Astrocyte (in vitro differentiated cells and primary cell): ENCODE measurements around the gene CDY2A. TPM values are rescaled to one million over a fixed set of nuclear protein-coding genes. Genes with fewer than 3 reads are reported as not detected.
"Not testable (repeated sequence)": the region's sequence is repeated elsewhere in the genome, so short reads cannot be mapped to it uniquely, and the experiment has no call there.

Source experiments
- DNase-seq: peaks from one replicate; pipeline ENCODE4 v3.0.0-alpha.2; 2010; ENCODE audit warnings: low read depth
- FAIRE-seq: peaks from 2 replicates; lab custom pipeline; 2011; peaks lifted over from hg19 to GRCh38; lab: Jason Lieb, UNC
- H2AFZ ChIP-seq: 2 replicates; pipeline ENCODE4 v1.6.0; 2012; ENCODE audit warnings: low read depth, low read length, inconsistent platforms
- H3K27ac ChIP-seq: 2 replicates; pipeline ENCODE4 v1.5.1; 2011; ENCODE audit warnings: low read depth, low read length, inconsistent platforms
- H3K27me3 ChIP-seq: 2 replicates; pipeline ENCODE4 v1.6.0; 2011; ENCODE audit warnings: low read length, inconsistent platforms; ENCODE audit not compliant: insufficient read depth
- H3K36me3 ChIP-seq: 2 replicates; pipeline ENCODE4 v1.5.1; 2011; ENCODE audit warnings: low read length, inconsistent platforms; ENCODE audit not compliant: insufficient read depth
- H3K4me1 ChIP-seq: 2 replicates; pipeline ENCODE4 v1.5.1; 2011; ENCODE audit warnings: low read length, inconsistent platforms; ENCODE audit not compliant: insufficient read depth
- H3K4me2 ChIP-seq: 2 replicates; pipeline ENCODE4 v1.6.0; 2012; ENCODE audit warnings: low read length, inconsistent platforms
- H3K4me3 ChIP-seq: 2 replicates; pipeline ENCODE4 v1.5.1; 2011; ENCODE audit warnings: low read depth, mild to moderate bottlenecking, low read length, inconsistent platforms; ENCODE audit not compliant: insufficient read depth
- H3K79me2 ChIP-seq: 2 replicates; pipeline ENCODE4 v1.6.0; 2012; ENCODE audit warnings: mild to moderate bottlenecking, low read length, inconsistent platforms; ENCODE audit not compliant: insufficient read depth
- H3K9ac ChIP-seq: 2 replicates; pipeline ENCODE4 v1.6.0; 2012; ENCODE audit warnings: mild to moderate bottlenecking, low read length, inconsistent platforms
- H3K9me3 ChIP-seq: 2 replicates; pipeline ENCODE4 v1.5.1; 2012; ENCODE audit warnings: low read depth, mild to moderate bottlenecking, low read length, inconsistent platforms; ENCODE audit not compliant: insufficient read depth
- H4K20me1 ChIP-seq: 2 replicates; pipeline ENCODE4 v1.6.0; 2012; ENCODE audit warnings: low read length, inconsistent platforms; ENCODE audit not compliant: insufficient read depth
- H3K27ac Mint-ChIP-seq: one replicate; pipeline ENCODE4 v1.8.0; 2021; ENCODE audit warnings: mild to moderate bottlenecking, mixed read lengths; ENCODE audit not compliant: unreplicated experiment
- H3K27me3 Mint-ChIP-seq: one replicate; pipeline ENCODE4 v1.8.0; 2021; ENCODE audit warnings: low read depth, mixed read lengths; ENCODE audit not compliant: unreplicated experiment
- H3K36me3 Mint-ChIP-seq: one replicate; pipeline ENCODE4 v1.8.0; 2021; ENCODE audit warnings: low read depth, mixed read lengths; ENCODE audit not compliant: unreplicated experiment
- H3K4me1 Mint-ChIP-seq: one replicate; pipeline ENCODE4 v1.8.0; 2021; ENCODE audit warnings: low read depth, mixed read lengths; ENCODE audit not compliant: unreplicated experiment
- H3K4me3 Mint-ChIP-seq: one replicate; pipeline ENCODE4 v1.8.0; 2021; ENCODE audit warnings: mild to moderate bottlenecking, moderate library complexity, mixed read lengths; ENCODE audit not compliant: unreplicated experiment
- H3K9me3 Mint-ChIP-seq: one replicate; pipeline ENCODE4 v1.8.0; 2021; ENCODE audit warnings: mild to moderate bottlenecking, mixed read lengths; ENCODE audit not compliant: unreplicated experiment
- total RNA-seq: library from RNA; stranded (reverse); gene quantifications from 2 replicates; pipeline ENCODE4 v1.2.1, GENCODE V29; 2021

CDY2A gene
- total RNA-seq, 1 donor from 2014 or later: not detected

GRCh38 chrY:18034100-18034814 lies 8.7 kb downstream of the CDY2A start:
- not testable (repeated sequence) for H3K4me1 ChIP-seq, H3K27ac Mint-ChIP-seq, H3K4me3 ChIP-seq, H3K4me1 Mint-ChIP-seq, H4K20me1 ChIP-seq, H3K9me3 ChIP-seq, H3K4me3 Mint-ChIP-seq, H3K79me2 ChIP-seq, H3K36me3 ChIP-seq, H3K27me3 Mint-ChIP-seq, FAIRE-seq, H2AFZ ChIP-seq, DNase-seq, H3K9ac ChIP-seq, H3K36me3 Mint-ChIP-seq, H3K4me2 ChIP-seq, H3K27ac ChIP-seq, H3K9me3 Mint-ChIP-seq, H3K27me3 ChIP-seq

GRCh38 chrY:18034864-18035263 lies 9.3 kb downstream of the CDY2A start:
- H3K4me3 ChIP-seq, H3K4me2 ChIP-seq, H3K27ac ChIP-seq, H3K27ac Mint-ChIP-seq, FAIRE-seq, H3K79me2 ChIP-seq, H3K4me1 Mint-ChIP-seq, H4K20me1 ChIP-seq, H3K27me3 Mint-ChIP-seq, DNase-seq, H3K4me3 Mint-ChIP-seq, H3K36me3 ChIP-seq, H2AFZ ChIP-seq, H3K9ac ChIP-seq, H3K4me1 ChIP-seq, H3K27me3 ChIP-seq, H3K9me3 ChIP-seq, H3K9me3 Mint-ChIP-seq, H3K36me3 Mint-ChIP-seq: not testable (repeated sequence)

GRCh38 chrY:18044990-18045389 lies 19.4 kb downstream of the CDY2A start:
- not testable (repeated sequence) for H3K4me1 ChIP-seq, H3K27me3 ChIP-seq, H3K9me3 Mint-ChIP-seq, H3K9ac ChIP-seq, H3K4me1 Mint-ChIP-seq, H3K4me3 Mint-ChIP-seq, H3K4me2 ChIP-seq, DNase-seq, H3K9me3 ChIP-seq, H3K79me2 ChIP-seq, H2AFZ ChIP-seq, H4K20me1 ChIP-seq, H3K27ac ChIP-seq, FAIRE-seq, H3K4me3 ChIP-seq, H3K36me3 Mint-ChIP-seq, H3K27ac Mint-ChIP-seq, H3K36me3 ChIP-seq, H3K27me3 Mint-ChIP-seq

DNA sequence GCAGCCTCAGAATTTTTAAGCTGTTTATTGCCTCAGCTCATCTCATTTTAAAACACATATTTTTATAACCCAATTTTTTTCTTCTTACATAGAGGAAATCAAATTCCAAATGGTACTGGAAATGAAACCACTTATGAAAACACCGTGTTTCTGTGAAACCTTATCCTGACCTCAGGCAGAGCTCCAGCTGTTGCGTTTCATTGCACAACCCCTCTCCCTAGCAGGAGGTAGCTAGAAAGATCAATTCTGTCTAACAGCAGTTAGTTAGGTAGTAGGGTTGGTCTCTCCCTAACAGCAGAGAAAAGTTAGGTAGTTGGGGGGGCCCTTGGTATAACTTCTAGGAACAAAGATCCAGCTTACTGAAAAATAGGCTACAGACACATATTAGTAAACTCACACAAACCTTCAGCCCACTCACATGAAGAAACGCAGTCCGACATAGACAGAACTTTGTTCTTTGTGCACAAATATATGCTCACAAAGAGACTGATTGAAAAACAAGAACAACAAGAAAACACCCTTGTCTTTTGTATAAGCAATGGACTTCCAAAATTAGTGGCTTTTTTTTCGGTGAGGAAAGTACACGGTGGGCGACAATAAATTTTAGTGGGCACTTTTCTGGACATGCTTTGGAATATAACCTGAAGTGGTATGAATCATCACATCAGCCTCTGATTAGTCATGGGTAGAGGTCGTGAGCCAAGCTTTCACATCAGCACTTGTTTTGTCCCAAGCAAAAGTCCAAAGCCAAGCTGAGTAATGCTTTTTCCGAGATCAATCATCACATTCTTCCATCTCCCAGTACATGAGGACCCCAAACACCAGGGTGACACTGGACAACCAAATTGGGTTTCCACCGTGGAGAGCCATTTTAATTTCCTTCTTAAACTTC lies 22.8 kb downstream of the CDY2A start:
- not testable (repeated sequence) for H3K4me1 ChIP-seq, H3K4me1 Mint-ChIP-seq, H3K9ac ChIP-seq, H3K27me3 ChIP-seq, H3K4me3 ChIP-seq, H3K9me3 Mint-ChIP-seq, H3K4me3 Mint-ChIP-seq, H3K79me2 ChIP-seq, H2AFZ ChIP-seq, H3K27me3 Mint-ChIP-seq, H3K36me3 Mint-ChIP-seq, H3K36me3 ChIP-seq, H3K27ac ChIP-seq, FAIRE-seq, H3K9me3 ChIP-seq, H4K20me1 ChIP-seq, H3K27ac Mint-ChIP-seq, DNase-seq, H3K4me2 ChIP-seq

- H3K27ac ChIP-seq, H4K20me1 ChIP-seq, H3K9ac ChIP-seq, H3K9me3 ChIP-seq, H3K4me1 ChIP-seq, H3K4me3 Mint-ChIP-seq, H2AFZ ChIP-seq, H3K36me3 ChIP-seq, H3K9me3 Mint-ChIP-seq, H3K36me3 Mint-ChIP-seq, H3K4me3 ChIP-seq, H3K27me3 ChIP-seq, H3K4me1 Mint-ChIP-seq, DNase-seq, FAIRE-seq, H3K27me3 Mint-ChIP-seq, H3K4me2 ChIP-seq, H3K79me2 ChIP-seq, H3K27ac Mint-ChIP-seq: not testable (repeated sequence)
Observed at GRCh38 chrY:18049061-18049460, 23.5 kb downstream of the CDY2A start.

- H3K9me3 ChIP-seq, FAIRE-seq, DNase-seq, H3K27ac Mint-ChIP-seq, H3K4me1 Mint-ChIP-seq, H3K79me2 ChIP-seq, H3K4me2 ChIP-seq, H3K9ac ChIP-seq, H3K36me3 ChIP-seq, H3K36me3 Mint-ChIP-seq, H3K4me1 ChIP-seq, H3K27me3 Mint-ChIP-seq, H3K27me3 ChIP-seq, H3K27ac ChIP-seq, H2AFZ ChIP-seq, H3K9me3 Mint-ChIP-seq, H3K4me3 ChIP-seq, H4K20me1 ChIP-seq, H3K4me3 Mint-ChIP-seq: not testable (repeated sequence)
Observed at GRCh38 chrY:18056473-18056872, 30.9 kb downstream of the CDY2A start.
